NCI-H1417 treated with DMSO at 0.1 percent for 48 hours (cell line): ENCODE data around the gene GAS7.
"Not testable (repeated sequence)": the region's sequence is repeated elsewhere in the genome, so short reads cannot be mapped to it uniquely, and the experiment has no call there.

Experiments used
- DNase-seq: peaks from one replicate; lab custom pipeline; 2025; lab: John Stamatoyannopoulos, UW

The GAS7 gene

GRCh38 chr17:10072556-10073425, 125.6 kb downstream of the GAS7 start:
- DNase-seq: no peak

- DNase-seq: no peak
Observed at GRCh38 chr17:10072086-10072485, 126.3 kb downstream of the GAS7 start.

- DNase-seq: no peak
Observed at GRCh38 chr17:10071141-10071540, 127.3 kb downstream of the GAS7 start.

GRCh38 chr17:10070690-10071089, 127.7 kb downstream of the GAS7 start:
- no peak for DNase-seq

- no peak for DNase-seq
Observed at GRCh38 chr17:10069301-10069700, 129.1 kb downstream of the GAS7 start.

- DNase-seq: no peak
Observed at GRCh38 chr17:10067446-10068143, 130.8 kb downstream of the GAS7 start.

- no peak for DNase-seq
Observed at GRCh38 chr17:10064536-10064935, 133.9 kb downstream of the GAS7 start.

GRCh38 chr17:10063730-10064241, 134.6 kb downstream of the GAS7 start:
- no peak for DNase-seq

GRCh38 chr17:10062691-10063385, 135.6 kb downstream of the GAS7 start:
- no peak for DNase-seq

- DNase-seq: no peak
Observed at GRCh38 chr17:10061111-10061845, 137.1 kb downstream of the GAS7 start.

GRCh38 chr17:10060526-10060925, 137.9 kb downstream of the GAS7 start:
- DNase-seq: no peak

GRCh38 chr17:10059684-10060211, 138.7 kb downstream of the GAS7 start:
- no peak for DNase-seq

- DNase-seq: no peak
Observed at GRCh38 chr17:10058921-10059683, 139.3 kb downstream of the GAS7 start.

GRCh38 chr17:10057466-10057865, 140.9 kb downstream of the GAS7 start:
- DNase-seq: not testable (repeated sequence)

- no peak for DNase-seq
Observed at GRCh38 chr17:10055262-10055975, 143.0 kb downstream of the GAS7 start.

- no peak for DNase-seq
Observed at GRCh38 chr17:10053782-10054540, 144.4 kb downstream of the GAS7 start.

- DNase-seq: no peak
Observed at GRCh38 chr17:10052106-10052813, 146.1 kb downstream of the GAS7 start.

GRCh38 chr17:10051112-10051511, 147.3 kb downstream of the GAS7 start:
- DNase-seq: no peak
